ENCODE measurements around the gene FOXN4.

DNA sequence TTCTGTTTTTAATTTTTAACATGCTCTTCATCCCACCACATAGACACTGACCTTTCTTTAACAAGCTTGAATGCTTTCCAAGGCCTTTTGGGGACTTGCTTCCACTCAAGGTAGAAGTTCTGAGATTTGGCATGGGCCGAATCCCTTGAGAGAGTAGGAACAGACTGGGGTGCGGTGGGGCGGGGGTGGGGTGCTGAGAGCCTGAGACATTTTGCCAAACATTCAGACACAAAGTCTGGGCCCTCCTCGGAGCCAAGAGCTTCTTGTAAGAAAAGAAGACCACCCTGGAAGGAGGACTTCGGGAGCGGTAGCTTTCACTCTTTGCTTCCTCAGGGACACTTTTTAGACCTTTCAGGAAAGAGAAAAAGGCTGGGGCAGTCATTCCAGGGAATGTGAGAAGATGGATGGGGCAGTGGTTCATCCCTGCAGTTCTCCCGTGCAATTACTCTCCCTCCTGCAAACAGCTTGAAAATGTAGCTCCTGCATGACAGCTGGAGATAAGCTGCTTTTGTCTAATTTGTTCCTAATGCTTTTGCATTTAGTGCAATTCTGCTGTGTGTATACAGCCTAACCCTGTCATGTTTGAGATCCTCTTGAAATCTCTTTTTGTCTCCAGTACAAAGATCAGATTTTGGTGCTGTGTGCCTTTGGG lies 22.3 kb upstream of the FOXN4 start:
- TF ChIP-seq BHLHE40 (IDR thresholded peaks at IDR 0.05; ENCODE audit: low read length) (no peak), YY1 (IDR thresholded peaks at IDR 0.05; ENCODE audit: borderline replicate concordance in 1 of 3, control insufficient read depth in 1 of 3, extremely low read depth in 1 of 3, insufficient read depth in 3 of 3, insufficient read length in 1 of 3, insufficient replicate concordance in 2 of 3, low read depth in 1 of 3, low read length in 2 of 3) (no peak), NR3C1 (CRISPR knock-in tag; IDR thresholded peaks at IDR 0.05) (no peak), CTBP1 (IDR thresholded peaks at IDR 0.05; ENCODE audit: borderline replicate concordance) (no peak), POLR2A (conservative IDR thresholded peaks at IDR 0.05) (no peak), SPI1 (IDR thresholded peaks at IDR 0.05; ENCODE audit: borderline replicate concordance, low read depth, low read length) (no peak), ZNF263 (CRISPR knock-in tag; IDR thresholded peaks at IDR 0.05; ENCODE audit: borderline replicate concordance) (no peak), ZNF217 (CRISPR knock-in tag; IDR thresholded peaks at IDR 0.05) (no peak), NELFE (IDR thresholded peaks at IDR 0.05; ENCODE audit: insufficient read depth, insufficient read length) (no peak)
